AG04449 (cell line): ENCODE results near the gene FNDC3B.

Experiments
- CTCF ChIA-PET: fragments of 350-600 bp; formaldehyde crosslinking; extraction: SDS; loops from one replicate; lab custom pipeline; 2021; ENCODE audit warnings: antibody characterized with exemption; lab: Yijun Ruan, JAX
- POLR2A ChIA-PET: fragments of 400-600, 350-600 bp; formaldehyde crosslinking; extraction: SDS; loops from one replicate; lab custom pipeline; 2020; ENCODE audit warnings: antibody characterized with exemption, inconsistent platforms; lab: Yijun Ruan, JAX
- DNase-seq: peaks from one replicate; pipeline ENCODE4 v3.0.0-alpha.2; 2010; ENCODE audit warnings: low read depth, low spot score
- H3K4me3 ChIP-seq: 2 replicates; pipeline ENCODE4 v1.5.1; 2011; ENCODE audit warnings: low read depth, mild to moderate bottlenecking, control low read depth, low read length
- TF ChIP-seq, protein P1 (sequence below): IDR thresholded peaks from one replicate; pipeline ENCODE4 v1.5.1; 2011; ENCODE audit warnings: mild to moderate bottlenecking, moderate library complexity, low read length, control low read depth, inconsistent platforms; ENCODE audit not compliant: insufficient read depth; ENCODE audit errors: missing control alignments

The FNDC3B gene

DNA sequence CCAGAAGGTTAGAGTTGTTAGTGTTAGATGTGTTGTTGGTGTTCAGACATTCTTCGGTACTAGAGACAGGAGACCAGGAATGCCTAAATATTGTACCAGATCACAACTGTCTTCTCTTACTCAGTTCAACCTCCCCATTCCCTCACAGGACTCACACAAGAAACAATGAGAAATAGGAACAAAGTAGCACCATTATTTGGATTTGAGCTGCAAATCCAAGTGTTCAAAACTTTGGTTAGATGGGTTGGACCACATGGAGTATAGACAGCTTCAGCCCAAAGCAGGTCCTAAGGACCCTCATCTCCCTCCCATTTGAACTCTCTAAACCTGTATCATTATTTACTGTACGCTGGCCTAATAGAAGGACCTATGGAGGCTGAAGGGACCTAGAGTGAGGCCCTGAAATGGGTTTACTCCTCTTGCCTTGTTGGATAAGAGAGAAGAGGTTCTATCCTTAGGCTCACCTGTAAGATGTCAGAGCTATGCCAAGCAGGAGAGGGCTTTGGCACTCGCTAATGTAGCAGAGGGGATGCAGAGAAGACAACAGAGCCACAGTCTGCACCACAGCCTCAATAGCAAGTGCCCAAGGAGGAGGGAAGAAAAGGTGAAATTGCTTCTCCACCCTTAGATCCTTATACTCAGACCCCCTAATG, 70.9 kb downstream of the FNDC3B start:
- CTCF ChIA-PET = no interaction called here
- POLR2A ChIA-PET = no interaction called here
- TF ChIP-seq, protein P1, sequence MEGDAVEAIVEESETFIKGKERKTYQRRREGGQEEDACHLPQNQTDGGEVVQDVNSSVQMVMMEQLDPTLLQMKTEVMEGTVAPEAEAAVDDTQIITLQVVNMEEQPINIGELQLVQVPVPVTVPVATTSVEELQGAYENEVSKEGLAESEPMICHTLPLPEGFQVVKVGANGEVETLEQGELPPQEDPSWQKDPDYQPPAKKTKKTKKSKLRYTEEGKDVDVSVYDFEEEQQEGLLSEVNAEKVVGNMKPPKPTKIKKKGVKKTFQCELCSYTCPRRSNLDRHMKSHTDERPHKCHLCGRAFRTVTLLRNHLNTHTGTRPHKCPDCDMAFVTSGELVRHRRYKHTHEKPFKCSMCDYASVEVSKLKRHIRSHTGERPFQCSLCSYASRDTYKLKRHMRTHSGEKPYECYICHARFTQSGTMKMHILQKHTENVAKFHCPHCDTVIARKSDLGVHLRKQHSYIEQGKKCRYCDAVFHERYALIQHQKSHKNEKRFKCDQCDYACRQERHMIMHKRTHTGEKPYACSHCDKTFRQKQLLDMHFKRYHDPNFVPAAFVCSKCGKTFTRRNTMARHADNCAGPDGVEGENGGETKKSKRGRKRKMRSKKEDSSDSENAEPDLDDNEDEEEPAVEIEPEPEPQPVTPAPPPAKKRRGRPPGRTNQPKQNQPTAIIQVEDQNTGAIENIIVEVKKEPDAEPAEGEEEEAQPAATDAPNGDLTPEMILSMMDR = no peak
- H3K4me3 ChIP-seq = no peak overlapping the region
- DNase-seq = no peak

DNA sequence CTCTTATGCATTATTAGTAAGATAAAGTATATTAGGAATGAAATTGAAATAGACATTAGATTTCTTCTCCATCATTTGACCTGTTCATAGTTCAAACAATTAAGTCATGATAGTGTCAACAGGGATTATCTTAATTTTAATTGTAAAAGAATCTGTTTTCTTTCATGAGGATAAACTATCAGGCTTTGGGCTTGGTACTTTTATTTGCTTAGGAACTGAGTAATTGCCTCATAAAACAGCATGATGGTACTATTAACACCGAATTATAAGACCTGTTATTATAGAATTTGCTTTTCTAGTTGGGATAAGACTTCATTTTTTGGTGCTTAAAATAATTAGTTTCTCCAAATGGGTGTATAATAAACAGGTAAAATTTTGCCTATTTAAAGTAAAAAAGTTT, 71.8 kb downstream of the FNDC3B start:
- POLR2A ChIA-PET = no interaction called here
- no peak overlapping the region for H3K4me3 ChIP-seq
- DNase-seq = no peak
- TF ChIP-seq, protein P1 = no peak
- CTCF ChIA-PET = no interaction called here

DNA sequence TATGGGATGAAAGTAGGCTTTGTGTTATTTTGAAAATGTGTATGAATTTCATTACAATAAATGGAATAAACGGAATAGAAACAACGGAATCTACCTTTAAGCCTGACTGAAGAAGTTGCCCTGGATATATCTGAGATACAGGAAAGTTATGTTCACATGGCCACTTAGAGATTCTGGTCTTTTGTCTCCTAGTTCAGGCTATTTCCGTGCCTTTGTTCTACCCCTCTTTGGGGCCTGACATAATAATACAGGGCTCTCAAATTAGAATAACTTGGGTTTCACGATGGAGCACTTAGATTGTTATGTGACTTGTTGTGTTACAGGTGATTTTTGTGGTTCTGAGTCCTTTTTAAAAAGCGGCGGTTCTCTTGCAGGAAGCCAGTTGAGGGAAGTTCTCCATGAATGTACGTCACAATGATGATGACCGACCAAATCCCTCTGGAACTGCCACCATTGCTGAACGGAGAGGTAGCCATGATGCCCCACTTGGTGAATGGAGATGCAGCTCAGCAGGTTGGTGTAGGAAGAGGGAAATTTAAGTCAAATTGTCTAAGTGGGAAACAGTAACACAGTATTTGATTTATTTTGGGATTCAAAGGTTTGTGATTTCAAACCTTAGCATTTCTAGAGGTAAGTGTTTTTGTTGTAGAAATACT, 72.8 kb downstream of the FNDC3B start:
- no peak overlapping the region for H3K4me3 ChIP-seq
- TF ChIP-seq, protein P1 = no peak
- no peak for DNase-seq
- CTCF ChIA-PET = no interaction called here
- POLR2A ChIA-PET = no interaction called here

DNA sequence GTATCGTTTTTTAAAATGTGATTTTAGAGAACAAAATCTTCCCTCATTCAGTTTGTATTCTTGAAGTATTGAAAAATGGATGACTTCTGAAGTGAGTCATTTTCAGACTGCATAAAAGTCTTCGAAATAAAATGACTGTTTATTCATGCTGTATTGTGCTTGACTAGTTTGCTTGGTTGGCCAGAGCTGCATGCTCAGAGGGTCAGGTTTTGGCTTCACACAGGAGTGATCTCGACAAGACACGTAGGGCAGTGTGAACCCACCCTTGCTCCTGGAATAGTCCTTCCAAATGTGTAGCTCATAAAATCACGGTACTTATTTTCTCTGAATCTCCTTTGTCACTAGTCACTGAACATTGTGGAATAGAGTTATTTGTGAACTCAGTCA, 73.3 kb downstream of the FNDC3B start:
- CTCF ChIA-PET = no interaction called here
- POLR2A ChIA-PET = no interaction called here
- no peak overlapping the region for H3K4me3 ChIP-seq
- no peak for DNase-seq
- TF ChIP-seq, protein P1 = no peak

DNA sequence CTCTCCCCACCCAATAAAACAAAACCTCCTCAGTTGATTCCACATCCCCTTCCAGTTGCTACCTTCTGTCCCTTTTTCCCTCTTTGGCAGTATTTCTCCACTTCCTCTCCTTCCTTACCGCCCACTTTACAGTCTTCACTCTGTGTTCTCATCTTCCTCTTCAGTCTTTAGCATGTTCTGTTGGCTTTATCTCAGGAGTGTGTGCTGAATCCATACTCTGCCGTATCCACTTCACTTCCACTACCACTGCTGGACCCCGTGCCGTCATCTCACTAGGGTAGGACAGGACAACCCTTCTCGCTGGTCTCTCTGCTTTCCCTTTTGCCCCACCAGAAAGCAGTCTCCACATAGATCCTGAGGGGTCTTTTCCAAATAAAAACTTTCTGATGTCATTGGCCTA, 74.3 kb downstream of the FNDC3B start:
- no peak for DNase-seq
- H3K4me3 ChIP-seq = no peak overlapping the region
- ChIA-PET POLR2A (no interaction called here), CTCF (no interaction called here)
- TF ChIP-seq, protein P1 = no peak

DNA sequence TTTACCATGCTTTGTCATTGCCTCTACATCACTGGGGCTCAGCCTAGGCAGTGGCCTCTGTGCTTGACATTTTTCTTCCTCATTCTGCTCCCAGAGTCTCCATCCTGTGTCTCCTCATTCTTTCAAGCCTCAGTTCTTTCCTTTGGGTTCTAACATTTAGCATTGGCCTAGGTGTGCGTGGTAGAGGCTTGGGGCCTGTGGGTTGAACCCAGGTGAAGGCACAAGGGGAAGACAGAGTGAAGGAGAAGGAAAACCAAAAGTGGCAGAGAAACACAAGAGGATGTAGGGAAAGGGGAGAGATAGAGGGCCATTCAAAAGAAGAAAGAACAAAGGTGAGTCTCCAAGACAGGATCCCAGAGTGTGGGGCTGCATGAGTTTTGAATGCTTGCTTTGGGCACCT, 75.7 kb downstream of the FNDC3B start:
- no peak for DNase-seq
- TF ChIP-seq, protein P1 = no peak
- ChIA-PET POLR2A (no interaction called here), CTCF (no interaction called here)
- no peak overlapping the region for H3K4me3 ChIP-seq
